Ishikawa (cell line): ENCODE data around the gene PDE1C.

Source experiments
- CREB1 ChIP-seq: IDR thresholded peaks from 2 replicates; pipeline ENCODE4 v1.6.1; 2012; ENCODE audit warnings: low read depth
- EP300 ChIP-seq: IDR thresholded peaks from 2 replicates; pipeline ENCODE4 v1.6.1; 2012; ENCODE audit warnings: borderline replicate concordance
- MAX ChIP-seq: IDR thresholded peaks from 2 replicates; pipeline ENCODE4 v1.6.1; 2012
- RAD21 ChIP-seq: IDR thresholded peaks from 2 replicates; pipeline ENCODE4 v1.6.1; 2012; ENCODE audit warnings: low read depth
- USF1 ChIP-seq: IDR thresholded peaks from 2 replicates; pipeline ENCODE4 v1.6.1; 2012
- YY1 ChIP-seq: IDR thresholded peaks from 2 replicates; pipeline ENCODE4 v1.6.1; 2012; ENCODE audit warnings: low read depth
- ZBTB7A ChIP-seq: IDR thresholded peaks from 2 replicates; pipeline ENCODE4 v1.6.1; 2012; ENCODE audit warnings: low read depth

GRCh38 chr7:31785101-31785500 lies 285.1 kb downstream of the PDE1C start:
- no peak for TF ChIP-seq EP300
- TF ChIP-seq ZBTB7A, result no peak
- TF ChIP-seq MAX, result no peak
- TF ChIP-seq CREB1, result no peak
- no peak for TF ChIP-seq USF1
- TF ChIP-seq YY1, result no peak
- TF ChIP-seq RAD21, result no peak
